ENCODE measurements around the gene CTXND1.
"Not testable (repeated sequence)": the region's sequence is repeated elsewhere in the genome, so short reads cannot be mapped to it uniquely, and the experiment has no call there.

Gene CTXND1

GRCh38 chr15:80252121-80252518 lies at the start of gene CTXND1:
Gene CTXND1, minus strand, starts transcription at chr15:80252213. Its CDS starts 50,264 bp downstream, at chr15:80201949.
- no peak for DNase-seq (ENCODE audit: low read depth in 2 of 2, low spot score in 1 of 2)

DNA sequence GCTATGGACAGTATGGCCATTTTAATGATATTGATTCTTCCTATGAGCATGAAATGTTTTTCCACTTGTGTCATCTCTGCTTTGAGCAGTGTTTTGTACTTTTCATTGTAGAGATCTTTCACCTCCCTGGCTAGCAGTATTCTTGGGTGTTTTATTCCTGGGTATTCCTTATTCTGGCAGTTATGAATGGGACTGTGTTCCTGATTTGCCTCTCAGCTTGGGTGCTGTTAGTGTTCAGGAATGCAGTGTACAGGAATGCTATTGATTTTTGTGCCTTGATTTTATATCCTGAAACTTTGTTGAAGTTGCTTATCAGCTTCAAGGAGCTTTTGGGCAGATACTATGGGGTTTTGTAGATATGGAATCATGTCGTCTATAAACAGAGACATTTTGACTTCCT lies 49.5 kb upstream of the CTXND1 start:
- no peak for DNase-seq (ENCODE audit: low read depth in 2 of 2, low spot score in 1 of 2)

- not testable (repeated sequence) for DNase-seq (ENCODE audit: low read depth in 2 of 2, low spot score in 1 of 2)
Observed at GRCh38 chr15:80295777-80296176, 43.8 kb upstream of the CTXND1 start.

DNA sequence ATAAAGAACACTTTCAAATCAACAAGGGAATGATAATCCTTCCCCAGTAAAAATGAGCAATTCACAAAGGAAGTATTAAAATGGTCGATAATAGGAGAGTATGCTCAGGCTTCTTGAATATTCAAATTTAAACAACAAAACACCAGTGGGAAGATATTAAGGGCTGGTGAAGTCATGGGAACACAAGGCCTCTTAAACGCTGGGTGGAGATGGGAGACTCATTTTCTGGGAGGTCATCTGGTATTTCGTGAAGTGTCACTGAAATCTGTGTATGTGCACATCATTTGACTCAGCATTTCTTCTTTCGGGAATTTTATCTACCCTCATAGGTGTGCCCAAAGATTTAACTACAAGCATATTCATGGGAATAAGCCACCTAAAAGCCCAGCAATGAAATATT lies 40.1 kb upstream of the CTXND1 start:
- no peak for DNase-seq (ENCODE audit: low read depth in 2 of 2, low spot score in 1 of 2)

GRCh38 chr15:80290891-80291290 lies 38.9 kb upstream of the CTXND1 start:
- DNase-seq (ENCODE audit: low read depth in 2 of 2, low spot score in 1 of 2) = not testable (repeated sequence)

DNA sequence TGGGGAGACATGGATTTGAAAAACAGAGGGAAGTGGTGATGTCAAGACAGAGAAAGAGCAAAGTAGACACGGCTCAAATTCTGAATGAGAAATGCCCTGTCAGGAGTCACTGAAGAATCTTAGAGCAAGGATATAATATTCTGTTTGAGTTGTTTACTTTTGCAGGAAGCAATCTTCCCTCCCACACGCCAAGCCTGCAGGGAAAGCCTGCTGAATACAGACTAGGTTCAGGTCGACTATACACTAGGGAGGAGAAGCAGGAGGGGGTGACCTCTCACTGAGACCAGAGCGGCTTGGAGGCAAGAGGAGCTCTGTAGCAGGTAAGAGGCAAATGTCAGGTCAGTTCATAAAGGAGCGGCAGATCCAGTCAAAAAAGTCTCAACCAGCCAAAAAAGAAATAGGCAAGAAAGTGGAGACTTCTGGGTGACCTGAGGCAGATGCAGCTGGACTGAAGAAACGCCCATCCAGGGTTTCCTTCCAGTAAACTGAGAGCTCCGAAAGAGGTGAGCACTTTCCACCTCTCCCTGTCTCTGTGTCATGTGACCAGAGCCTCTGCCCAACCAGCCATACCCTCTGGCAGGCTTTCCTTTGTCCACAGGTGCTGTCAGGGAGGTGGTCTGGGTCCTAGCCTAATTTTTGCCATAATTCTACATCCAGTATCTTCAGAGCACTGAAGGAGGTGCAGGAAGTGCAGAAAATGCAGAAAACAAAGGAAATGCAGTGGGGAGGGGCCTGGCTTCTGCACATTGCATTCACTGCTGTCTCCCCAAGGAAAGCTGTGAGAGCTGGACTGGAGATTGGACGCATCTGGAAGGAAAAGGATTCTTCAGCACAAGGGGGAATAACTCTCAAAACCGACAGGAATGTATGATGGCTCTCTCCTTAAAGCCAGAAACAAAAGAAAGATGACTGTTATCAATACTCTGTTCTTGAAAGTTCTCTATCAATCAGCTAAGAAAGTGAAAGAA lies 37.8 kb upstream of the CTXND1 start:
- no peak for DNase-seq (ENCODE audit: low read depth in 2 of 2, low spot score in 1 of 2)

- DNase-seq (ENCODE audit: low read depth in 2 of 2, low spot score in 1 of 2) = no peak
Observed at GRCh38 chr15:80288131-80288530, 36.1 kb upstream of the CTXND1 start.

DNA sequence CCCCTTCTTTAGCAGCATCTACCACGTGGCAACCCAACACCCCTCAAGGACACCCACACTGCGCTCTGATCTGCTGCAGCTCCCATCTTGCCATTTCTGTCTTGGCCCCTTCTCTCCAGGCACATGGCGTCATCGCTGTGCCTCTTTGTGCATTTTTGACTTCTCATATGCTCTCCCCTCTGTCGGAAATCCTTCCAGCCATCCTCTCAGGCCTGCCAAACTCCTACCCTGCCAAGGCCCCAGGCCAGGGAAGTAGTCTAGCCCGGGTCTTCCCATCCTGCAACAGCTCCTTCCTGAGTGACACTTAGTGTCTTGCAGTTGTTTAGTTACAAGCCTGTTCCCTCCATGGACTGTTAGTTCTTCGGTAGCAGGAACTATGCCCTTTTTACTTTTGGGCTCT lies 34.0 kb upstream of the CTXND1 start:
- DNase-seq (ENCODE audit: low read depth in 2 of 2, low spot score in 1 of 2) = no peak

DNA sequence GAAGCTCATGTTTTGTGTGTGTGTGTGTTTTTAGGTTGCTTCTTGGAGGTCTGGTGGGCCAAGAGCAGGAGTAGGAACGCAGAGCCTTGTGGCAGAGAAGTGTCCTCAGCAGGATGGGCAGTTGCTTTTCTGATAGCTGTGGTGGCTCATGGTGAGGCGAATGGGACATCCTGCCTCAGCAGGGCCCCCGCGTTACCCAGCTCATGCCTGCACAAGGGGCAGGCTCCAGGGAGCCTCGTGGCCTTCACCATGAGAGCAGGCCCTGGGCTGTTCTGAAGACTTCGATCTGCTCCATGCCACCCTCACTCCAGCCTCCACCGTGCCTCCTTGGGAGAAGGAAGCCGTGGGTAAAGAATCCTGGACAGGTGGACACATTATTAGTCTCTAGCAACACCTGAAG lies 33.4 kb upstream of the CTXND1 start:
- DNase-seq (ENCODE audit: low read depth in 2 of 2, low spot score in 1 of 2) = no peak

DNA sequence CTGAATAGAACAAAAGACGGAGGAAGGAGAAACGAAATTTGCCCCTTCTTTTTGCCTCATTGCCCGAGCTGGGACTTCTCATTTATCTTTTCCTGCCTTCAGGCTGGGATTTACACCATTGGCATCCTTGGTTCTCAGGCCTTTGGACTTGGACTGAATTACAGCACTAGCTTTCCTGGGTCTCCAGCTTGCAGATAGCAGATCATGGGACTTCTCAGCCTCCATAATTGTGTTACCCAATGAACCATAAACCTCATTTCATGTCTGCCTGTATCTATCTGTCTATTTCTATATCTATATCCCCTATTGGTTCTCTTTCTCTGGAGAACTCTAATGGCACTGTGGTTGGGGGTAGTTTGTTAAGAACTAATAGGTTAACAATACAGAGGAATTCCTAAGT lies 31.5 kb upstream of the CTXND1 start:
- DNase-seq (ENCODE audit: low read depth in 2 of 2, low spot score in 1 of 2) = no peak

- DNase-seq (ENCODE audit: low read depth in 2 of 2, low spot score in 1 of 2) = no peak
Observed at GRCh38 chr15:80277147-80277546, 25.1 kb upstream of the CTXND1 start.

GRCh38 chr15:80275961-80276360 lies 23.9 kb upstream of the CTXND1 start:
- no peak for DNase-seq (ENCODE audit: low read depth in 2 of 2, low spot score in 1 of 2)

DNA sequence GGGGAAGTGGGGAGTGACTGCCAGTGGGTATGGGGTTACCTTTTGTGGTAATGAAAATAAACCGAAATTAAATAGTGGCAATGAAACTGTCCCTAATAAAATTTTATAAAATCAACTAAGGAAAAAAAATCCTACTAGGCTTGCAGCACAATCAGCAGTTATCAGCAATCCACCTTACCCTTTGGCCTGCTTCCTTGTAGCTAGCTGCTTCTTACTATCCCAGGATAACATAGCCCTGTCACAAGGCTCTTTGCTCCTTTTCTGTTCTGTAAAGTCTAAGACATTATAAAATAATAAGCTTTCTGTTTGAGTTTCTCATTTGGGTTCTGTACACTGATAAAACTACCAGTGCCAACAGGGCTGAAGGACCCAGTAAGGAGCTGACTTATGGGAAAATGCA lies 23.0 kb upstream of the CTXND1 start:
- no peak for DNase-seq (ENCODE audit: low read depth in 2 of 2, low spot score in 1 of 2)

- no peak for DNase-seq (ENCODE audit: low read depth in 2 of 2, low spot score in 1 of 2)
Observed at GRCh38 chr15:80274554-80274953, 22.5 kb upstream of the CTXND1 start.

GRCh38 chr15:80272987-80273386 lies 21.0 kb upstream of the CTXND1 start:
- DNase-seq (ENCODE audit: low read depth in 2 of 2, low spot score in 1 of 2) = no peak

GRCh38 chr15:80270472-80270871 lies 18.5 kb upstream of the CTXND1 start:
- DNase-seq (ENCODE audit: low read depth in 2 of 2, low spot score in 1 of 2) = no peak

DNA sequence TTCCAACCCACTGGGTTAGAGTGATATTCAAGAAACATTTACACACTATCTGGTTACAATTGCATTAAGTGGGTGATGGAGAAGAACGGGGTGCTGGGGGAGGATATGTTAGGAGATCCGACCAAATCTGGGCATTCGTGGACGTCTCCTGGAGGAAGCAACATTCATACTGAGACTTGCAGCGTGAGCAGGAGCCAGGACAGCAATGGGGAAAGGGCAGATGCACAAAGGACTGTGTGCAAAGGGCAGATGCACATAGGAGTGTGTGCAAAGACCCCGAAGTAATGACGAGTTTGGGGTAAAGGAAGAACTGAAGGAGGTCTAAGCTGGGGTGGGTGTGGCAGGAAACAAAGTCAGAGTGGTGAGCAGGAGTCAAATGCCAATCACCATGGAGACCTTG lies 16.1 kb upstream of the CTXND1 start:
- DNase-seq (ENCODE audit: low read depth in 2 of 2, low spot score in 1 of 2) = no peak

DNA sequence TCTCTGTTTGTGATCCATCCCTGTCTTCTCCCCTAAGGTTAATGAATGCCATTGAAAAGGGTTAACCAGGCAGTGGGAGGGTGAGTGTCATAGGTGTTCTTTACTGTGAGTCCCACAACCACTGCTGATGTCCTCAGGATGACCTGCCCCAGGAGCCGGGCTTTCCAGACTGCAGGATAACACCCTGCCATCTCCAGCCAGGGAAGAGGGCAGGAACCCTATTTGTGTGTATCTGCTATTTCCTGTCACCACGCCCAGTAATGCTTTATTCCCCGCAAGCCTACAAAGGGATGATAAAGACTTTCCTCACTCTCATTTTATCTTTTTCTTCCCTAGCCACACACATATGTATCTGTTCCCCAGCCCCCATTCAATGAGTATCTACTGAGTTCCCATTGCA lies 15.6 kb upstream of the CTXND1 start:
- no peak for DNase-seq (ENCODE audit: low read depth in 2 of 2, low spot score in 1 of 2)

GRCh38 chr15:80266745-80267144 lies 14.7 kb upstream of the CTXND1 start:
- DNase-seq (ENCODE audit: low read depth in 2 of 2, low spot score in 1 of 2) = no peak

GRCh38 chr15:80266113-80266512 lies 14.1 kb upstream of the CTXND1 start:
- DNase-seq (ENCODE audit: low read depth in 2 of 2, low spot score in 1 of 2) = no peak

- no peak for DNase-seq (ENCODE audit: low read depth in 2 of 2, low spot score in 1 of 2)
Observed at GRCh38 chr15:80265021-80265420, 13.0 kb upstream of the CTXND1 start.

GRCh38 chr15:80264031-80264430 lies 12.0 kb upstream of the CTXND1 start:
- no peak for DNase-seq (ENCODE audit: low read depth in 2 of 2, low spot score in 1 of 2)

DNA sequence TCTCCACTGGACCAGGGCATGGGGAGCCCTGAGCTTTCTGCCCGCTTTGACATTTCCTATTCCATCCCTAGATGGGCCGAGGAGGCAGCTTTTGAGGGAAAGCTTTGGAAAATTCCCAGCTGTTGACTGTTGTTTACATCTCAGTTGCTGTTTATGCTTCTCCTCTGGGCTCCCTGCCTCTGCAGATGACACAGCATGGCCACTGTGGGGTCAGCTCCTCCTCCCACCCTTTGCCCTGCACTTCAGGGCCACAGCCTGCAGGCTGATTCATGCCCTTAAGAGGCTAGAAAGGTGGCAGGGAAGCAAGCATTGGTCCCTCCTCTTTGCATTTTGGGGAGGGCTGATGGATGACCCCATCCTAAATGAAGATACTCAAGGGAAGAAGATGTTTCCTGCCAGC lies 8.5 kb upstream of the CTXND1 start:
- DNase-seq (ENCODE audit: low read depth in 2 of 2, low spot score in 1 of 2) = no peak

All from stimulated activated CD8-positive, alpha-beta memory T cell treated with anti-CD3 and anti-CD28 coated beads, Interleukin-4, amount 100 ng/mL, for 4 hours (primary cell).